WTC11 (cell line): Measurements from ENCODE around the gene ANKRD11. TPM values are rescaled to one million over a fixed set of nuclear protein-coding genes. Genes with fewer than 3 reads are reported as not detected.
"Not testable (repeated sequence)": the region's sequence is repeated elsewhere in the genome, so short reads cannot be mapped to it uniquely, and the experiment has no call there.

Source experiments
- ATAC-seq: fragments of 200-7000 bp; cut with Tn5 transposase; 2 replicates; pipeline ENCODE4 v1.10.0; 2021; ENCODE audit warnings: mild to moderate bottlenecking, moderate library complexity
- CTCF ChIA-PET: fragments of 300-600 bp; sonication (Branson Sonifier 250); formaldehyde crosslinking; loops from one replicate; lab custom pipeline; 2021; ENCODE audit warnings: antibody characterized with exemption; lab: Charles Lee
- POLR2A ChIA-PET: fragments of 350-600 bp; sonication (Branson Sonifier 250); formaldehyde crosslinking; loops from one replicate; lab custom pipeline; 2021; ENCODE audit warnings: antibody characterized with exemption; lab: Charles Lee
- DNase-seq: peaks from one replicate; pipeline ENCODE4 v3.0.0; 2021; ENCODE audit warnings: low spot score
- H3K27ac Mint-ChIP-seq: 2 replicates; pipeline ENCODE4 v1.8.0; 2021; ENCODE audit warnings: mixed read lengths
- H3K27me3 Mint-ChIP-seq: 2 replicates; pipeline ENCODE4 v1.8.0; 2021; ENCODE audit warnings: low read depth, mild to moderate bottlenecking, moderate library complexity, mixed read lengths
- H3K36me3 Mint-ChIP-seq: 2 replicates; pipeline ENCODE4 v1.8.0; 2021; ENCODE audit warnings: mixed read lengths
- H3K4me1 Mint-ChIP-seq: 2 replicates; pipeline ENCODE4 v1.8.0; 2022; ENCODE audit warnings: mixed read lengths
- H3K4me3 Mint-ChIP-seq: 2 replicates; pipeline ENCODE4 v1.8.0; 2021; ENCODE audit warnings: mild to moderate bottlenecking, moderate library complexity, mixed read lengths
- H3K9me3 Mint-ChIP-seq: 2 replicates; pipeline ENCODE4 v1.8.0; 2021; ENCODE audit warnings: mixed read lengths
- ESRRA ChIP-seq: sonication (generic); formaldehyde crosslinking; IDR thresholded peaks from 2 replicates; pipeline ENCODE4 v1.8.1; 2022; ENCODE audit warnings: mild to moderate bottlenecking, missing genetic modification reagents, borderline replicate concordance
- FOXJ3 ChIP-seq: sonication (generic); formaldehyde crosslinking; IDR thresholded peaks from 2 replicates; pipeline ENCODE4 v1.9.0; 2021; ENCODE audit warnings: missing genetic modification reagents, mild to moderate bottlenecking, borderline replicate concordance
- FOXP1 ChIP-seq: sonication (generic); formaldehyde crosslinking; IDR thresholded peaks from 2 replicates; pipeline ENCODE4 v1.8.0; 2022; ENCODE audit warnings: missing genetic modification reagents, mild to moderate bottlenecking, moderate library complexity, borderline replicate concordance
- RELA ChIP-seq: sonication (generic); formaldehyde crosslinking; IDR thresholded peaks from 2 replicates; pipeline ENCODE4 v1.8.1; 2022; ENCODE audit warnings: missing genetic modification reagents, mild to moderate bottlenecking, borderline replicate concordance
- ZNF232 ChIP-seq: sonication (generic); formaldehyde crosslinking; IDR thresholded peaks from 2 replicates; pipeline ENCODE4 v1.8.0; 2022; ENCODE audit warnings: mild to moderate bottlenecking, missing genetic modification reagents
- ZNF263 ChIP-seq: sonication (generic); formaldehyde crosslinking; IDR thresholded peaks from 2 replicates; pipeline ENCODE4 v1.8.1; 2022; ENCODE audit warnings: low read depth, mild to moderate bottlenecking, moderate library complexity, missing genetic modification reagents
- total RNA-seq: library from RNA; stranded (reverse); gene quantifications from 3 replicates; pipeline ENCODE4 v1.2.3, GENCODE V29; 2021
- TF ChIP-seq, protein P1 (sequence below): sonication (generic); formaldehyde crosslinking; IDR thresholded peaks from 2 replicates; pipeline ENCODE4 v1.8.1; 2023; ENCODE audit warnings: mild to moderate bottlenecking, missing genetic modification reagents, borderline replicate concordance
- TF ChIP-seq, protein P2 (sequence below): sonication (generic); formaldehyde crosslinking; IDR thresholded peaks from 2 replicates; pipeline ENCODE4 v1.8.0; 2023; ENCODE audit warnings: missing genetic modification reagents, mild to moderate bottlenecking, borderline replicate concordance
- TF ChIP-seq, protein P3 (sequence below): fragments of 250-450 bp; sonication (Bioruptor Pico); IDR thresholded peaks from 2 replicates; pipeline ENCODE4 v1.9.0; 2021; ENCODE audit warnings: mild to moderate bottlenecking
- TF ChIP-seq, protein P4 (sequence below): fragments of 250-450 bp; sonication (Bioruptor Pico); conservative IDR thresholded peaks from 2 replicates; pipeline ENCODE4 v1.9.0; 2021; ENCODE audit warnings: mild to moderate bottlenecking
- TF ChIP-seq, protein P5 (sequence below): fragments of 250-450 bp; sonication (Bioruptor Pico); IDR thresholded peaks from 2 replicates; pipeline ENCODE4 v2.1.2; 2022; ENCODE audit warnings: mild to moderate bottlenecking, moderate library complexity
- TF ChIP-seq, protein P6 (sequence below): sonication (generic); formaldehyde crosslinking; IDR thresholded peaks from 2 replicates; pipeline ENCODE4 v1.8.0; 2022; ENCODE audit warnings: mild to moderate bottlenecking, missing genetic modification reagents
- TF ChIP-seq, protein P7 (sequence below): sonication (generic); formaldehyde crosslinking; IDR thresholded peaks from 2 replicates; pipeline ENCODE4 v1.8.0; 2023; ENCODE audit warnings: missing genetic modification reagents
- TF ChIP-seq, protein P8 (sequence below): fragments of 250-450 bp; sonication (Bioruptor Pico); IDR thresholded peaks from 2 replicates; pipeline ENCODE4 v1.9.0; 2021; ENCODE audit warnings: moderate library complexity, mild to moderate bottlenecking, inconsistent platforms, borderline replicate concordance

Gene ANKRD11
- total RNA-seq, 1 experiment from 2014 or later, result 184 TPM

DNA sequence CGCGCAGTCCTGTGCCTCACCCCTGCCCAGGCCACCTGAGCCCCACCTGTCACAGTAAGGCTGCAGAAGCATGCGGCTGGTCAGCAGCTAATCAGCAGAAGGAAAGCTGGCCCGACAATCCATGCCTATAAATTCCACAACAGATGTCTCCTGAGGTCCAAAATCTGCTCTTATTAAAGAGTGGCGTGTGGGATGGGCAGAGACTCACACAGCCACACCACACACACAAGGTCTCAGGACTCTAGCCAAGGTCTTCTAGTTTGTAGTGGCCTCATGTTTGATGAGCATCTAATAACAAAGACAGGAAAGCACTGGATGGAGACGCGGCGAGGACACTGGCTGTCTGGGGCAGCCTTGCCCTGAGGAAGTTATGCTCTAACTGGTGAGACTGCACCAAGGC, 55.9 kb downstream of the ANKRD11 start (continued):
- TF ChIP-seq, protein P1, sequence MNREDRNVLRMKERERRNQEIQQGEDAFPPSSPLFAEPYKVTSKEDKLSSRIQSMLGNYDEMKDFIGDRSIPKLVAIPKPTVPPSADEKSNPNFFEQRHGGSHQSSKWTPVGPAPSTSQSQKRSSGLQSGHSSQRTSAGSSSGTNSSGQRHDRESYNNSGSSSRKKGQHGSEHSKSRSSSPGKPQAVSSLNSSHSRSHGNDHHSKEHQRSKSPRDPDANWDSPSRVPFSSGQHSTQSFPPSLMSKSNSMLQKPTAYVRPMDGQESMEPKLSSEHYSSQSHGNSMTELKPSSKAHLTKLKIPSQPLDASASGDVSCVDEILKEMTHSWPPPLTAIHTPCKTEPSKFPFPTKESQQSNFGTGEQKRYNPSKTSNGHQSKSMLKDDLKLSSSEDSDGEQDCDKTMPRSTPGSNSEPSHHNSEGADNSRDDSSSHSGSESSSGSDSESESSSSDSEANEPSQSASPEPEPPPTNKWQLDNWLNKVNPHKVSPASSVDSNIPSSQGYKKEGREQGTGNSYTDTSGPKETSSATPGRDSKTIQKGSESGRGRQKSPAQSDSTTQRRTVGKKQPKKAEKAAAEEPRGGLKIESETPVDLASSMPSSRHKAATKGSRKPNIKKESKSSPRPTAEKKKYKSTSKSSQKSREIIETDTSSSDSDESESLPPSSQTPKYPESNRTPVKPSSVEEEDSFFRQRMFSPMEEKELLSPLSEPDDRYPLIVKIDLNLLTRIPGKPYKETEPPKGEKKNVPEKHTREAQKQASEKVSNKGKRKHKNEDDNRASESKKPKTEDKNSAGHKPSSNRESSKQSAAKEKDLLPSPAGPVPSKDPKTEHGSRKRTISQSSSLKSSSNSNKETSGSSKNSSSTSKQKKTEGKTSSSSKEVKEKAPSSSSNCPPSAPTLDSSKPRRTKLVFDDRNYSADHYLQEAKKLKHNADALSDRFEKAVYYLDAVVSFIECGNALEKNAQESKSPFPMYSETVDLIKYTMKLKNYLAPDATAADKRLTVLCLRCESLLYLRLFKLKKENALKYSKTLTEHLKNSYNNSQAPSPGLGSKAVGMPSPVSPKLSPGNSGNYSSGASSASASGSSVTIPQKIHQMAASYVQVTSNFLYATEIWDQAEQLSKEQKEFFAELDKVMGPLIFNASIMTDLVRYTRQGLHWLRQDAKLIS (CRISPR knock-in tag), result no peak
- TF ChIP-seq, protein P2, sequence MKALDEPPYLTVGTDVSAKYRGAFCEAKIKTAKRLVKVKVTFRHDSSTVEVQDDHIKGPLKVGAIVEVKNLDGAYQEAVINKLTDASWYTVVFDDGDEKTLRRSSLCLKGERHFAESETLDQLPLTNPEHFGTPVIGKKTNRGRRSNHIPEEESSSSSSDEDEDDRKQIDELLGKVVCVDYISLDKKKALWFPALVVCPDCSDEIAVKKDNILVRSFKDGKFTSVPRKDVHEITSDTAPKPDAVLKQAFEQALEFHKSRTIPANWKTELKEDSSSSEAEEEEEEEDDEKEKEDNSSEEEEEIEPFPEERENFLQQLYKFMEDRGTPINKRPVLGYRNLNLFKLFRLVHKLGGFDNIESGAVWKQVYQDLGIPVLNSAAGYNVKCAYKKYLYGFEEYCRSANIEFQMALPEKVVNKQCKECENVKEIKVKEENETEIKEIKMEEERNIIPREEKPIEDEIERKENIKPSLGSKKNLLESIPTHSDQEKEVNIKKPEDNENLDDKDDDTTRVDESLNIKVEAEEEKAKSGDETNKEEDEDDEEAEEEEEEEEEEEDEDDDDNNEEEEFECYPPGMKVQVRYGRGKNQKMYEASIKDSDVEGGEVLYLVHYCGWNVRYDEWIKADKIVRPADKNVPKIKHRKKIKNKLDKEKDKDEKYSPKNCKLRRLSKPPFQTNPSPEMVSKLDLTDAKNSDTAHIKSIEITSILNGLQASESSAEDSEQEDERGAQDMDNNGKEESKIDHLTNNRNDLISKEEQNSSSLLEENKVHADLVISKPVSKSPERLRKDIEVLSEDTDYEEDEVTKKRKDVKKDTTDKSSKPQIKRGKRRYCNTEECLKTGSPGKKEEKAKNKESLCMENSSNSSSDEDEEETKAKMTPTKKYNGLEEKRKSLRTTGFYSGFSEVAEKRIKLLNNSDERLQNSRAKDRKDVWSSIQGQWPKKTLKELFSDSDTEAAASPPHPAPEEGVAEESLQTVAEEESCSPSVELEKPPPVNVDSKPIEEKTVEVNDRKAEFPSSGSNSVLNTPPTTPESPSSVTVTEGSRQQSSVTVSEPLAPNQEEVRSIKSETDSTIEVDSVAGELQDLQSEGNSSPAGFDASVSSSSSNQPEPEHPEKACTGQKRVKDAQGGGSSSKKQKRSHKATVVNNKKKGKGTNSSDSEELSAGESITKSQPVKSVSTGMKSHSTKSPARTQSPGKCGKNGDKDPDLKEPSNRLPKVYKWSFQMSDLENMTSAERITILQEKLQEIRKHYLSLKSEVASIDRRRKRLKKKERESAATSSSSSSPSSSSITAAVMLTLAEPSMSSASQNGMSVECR, result no peak
- TF ChIP-seq, protein P3, sequence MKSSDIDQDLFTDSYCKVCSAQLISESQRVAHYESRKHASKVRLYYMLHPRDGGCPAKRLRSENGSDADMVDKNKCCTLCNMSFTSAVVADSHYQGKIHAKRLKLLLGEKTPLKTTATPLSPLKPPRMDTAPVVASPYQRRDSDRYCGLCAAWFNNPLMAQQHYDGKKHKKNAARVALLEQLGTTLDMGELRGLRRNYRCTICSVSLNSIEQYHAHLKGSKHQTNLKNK (CRISPR knock-in tag), result no peak
- TF ChIP-seq, protein P4, sequence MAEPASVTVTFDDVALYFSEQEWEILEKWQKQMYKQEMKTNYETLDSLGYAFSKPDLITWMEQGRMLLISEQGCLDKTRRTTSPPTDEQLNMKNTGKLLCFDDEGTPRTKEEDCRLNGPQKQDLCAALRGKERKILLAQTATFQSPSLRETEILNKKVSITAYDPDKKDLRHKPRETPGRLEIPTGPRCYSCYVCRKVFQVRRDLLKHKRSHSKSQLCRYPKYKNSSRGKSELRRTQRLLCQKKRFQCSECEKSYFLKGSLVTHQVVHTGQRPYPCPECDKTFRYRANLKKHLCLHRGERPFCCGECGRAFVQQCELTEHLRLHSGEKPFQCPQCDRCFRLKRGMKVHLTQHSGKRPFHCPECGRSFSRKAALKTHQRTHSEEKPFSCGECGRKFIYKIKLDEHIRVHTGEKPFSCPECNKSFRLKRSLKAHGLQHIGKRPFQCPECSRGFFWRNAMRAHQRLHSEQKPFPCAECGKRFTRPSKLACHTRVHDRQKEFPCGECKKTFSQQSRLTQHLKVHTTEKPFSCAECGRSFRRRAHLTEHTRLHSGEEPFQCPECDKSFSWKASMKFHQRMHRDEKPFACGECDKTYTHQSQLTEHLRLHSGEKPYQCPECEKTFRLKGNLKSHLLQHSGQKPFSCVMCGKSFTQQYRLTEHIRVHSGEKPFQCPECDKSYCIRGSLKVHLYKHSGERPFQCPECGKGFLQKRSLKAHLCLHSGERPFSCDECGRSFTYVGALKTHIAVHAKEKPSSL (CRISPR knock-in tag), result no peak
- TF ChIP-seq, protein P5, sequence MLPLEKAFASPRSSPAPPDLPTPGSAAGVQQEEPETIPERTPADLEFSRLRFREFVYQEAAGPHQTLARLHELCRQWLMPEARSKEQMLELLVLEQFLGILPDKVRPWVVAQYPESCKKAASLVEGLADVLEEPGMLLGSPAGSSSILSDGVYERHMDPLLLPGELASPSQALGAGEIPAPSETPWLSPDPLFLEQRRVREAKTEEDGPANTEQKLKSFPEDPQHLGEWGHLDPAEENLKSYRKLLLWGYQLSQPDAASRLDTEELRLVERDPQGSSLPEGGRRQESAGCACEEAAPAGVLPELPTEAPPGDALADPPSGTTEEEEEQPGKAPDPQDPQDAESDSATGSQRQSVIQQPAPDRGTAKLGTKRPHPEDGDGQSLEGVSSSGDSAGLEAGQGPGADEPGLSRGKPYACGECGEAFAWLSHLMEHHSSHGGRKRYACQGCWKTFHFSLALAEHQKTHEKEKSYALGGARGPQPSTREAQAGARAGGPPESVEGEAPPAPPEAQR (CRISPR knock-in tag), result no peak
- TF ChIP-seq FOXP1 (CRISPR knock-in tag), result no peak
- TF ChIP-seq, all 79 proteins: peak for 0

DNA sequence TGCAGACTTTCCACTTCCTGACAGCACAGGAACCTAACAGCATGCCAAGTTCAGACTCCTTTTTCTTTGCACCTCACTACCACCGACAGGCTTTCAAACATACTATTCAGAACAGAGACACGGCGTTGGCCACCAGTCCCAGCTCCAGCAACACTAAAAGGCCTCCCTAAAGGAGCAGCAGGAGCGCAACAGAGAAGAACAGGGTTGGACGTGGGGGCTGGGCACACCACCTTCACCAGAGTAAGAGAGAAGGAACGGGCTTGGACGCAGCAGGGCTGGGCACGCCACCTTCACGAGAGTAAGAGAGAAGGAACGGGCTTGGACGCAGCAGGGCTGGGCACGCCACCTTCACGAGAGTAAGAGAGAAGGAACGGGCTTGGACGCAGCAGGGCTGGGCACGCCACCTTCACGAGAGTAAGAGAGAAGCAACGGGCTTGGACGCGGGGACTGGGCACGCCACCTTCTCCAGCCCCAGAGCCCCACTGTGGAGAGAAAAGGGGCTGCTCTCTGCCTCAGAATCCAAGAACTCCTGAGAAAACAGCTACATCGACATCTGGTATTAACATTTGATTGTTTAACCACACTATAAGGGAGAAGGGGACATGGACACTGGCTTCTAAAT, 56.9 kb downstream of the ANKRD11 start:
- H3K27ac Mint-ChIP-seq, DNase-seq, ATAC-seq, H3K4me3 Mint-ChIP-seq, H3K9me3 Mint-ChIP-seq, POLR2A ChIA-PET, H3K27me3 Mint-ChIP-seq: not testable (repeated sequence)
- Mint-ChIP-seq H3K4me1 (peaks cover 28% of the 10 kb centered on the region), H3K36me3 (peaks cover 15% of the 10 kb centered on the region)
- CTCF ChIA-PET, result interaction anchor here (1.5 kb wide), 1 partner anchor 11 kb away, joined by 3 read pairs; no protein-coding TSS in a partner anchor

DNA sequence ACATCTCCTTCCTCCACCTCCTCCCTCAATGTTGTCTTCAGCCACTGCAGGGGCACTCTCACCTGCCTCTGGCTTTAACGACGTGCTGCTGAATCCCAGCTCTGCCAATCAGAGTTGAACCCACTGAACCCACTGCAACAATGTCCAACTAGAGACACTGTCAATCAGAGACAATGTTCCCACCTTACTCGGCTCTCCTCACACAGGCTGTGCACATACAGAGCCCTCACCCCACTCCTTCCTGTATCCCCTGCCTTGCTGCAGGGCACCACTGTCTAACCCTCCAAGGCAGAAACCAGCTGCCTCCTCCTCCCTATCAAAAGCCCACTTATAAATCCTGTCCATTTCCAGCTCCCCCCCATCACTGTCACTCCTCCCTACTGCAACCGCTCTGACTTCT, 58.7 kb downstream of the ANKRD11 start:
- peaks cover 15% of the 10 kb centered on the region for H3K36me3 Mint-ChIP-seq
- ChIA-PET POLR2A (interaction anchor here (1.3 kb wide), 1 partner anchor 43 kb away, joined by 4 read pairs; no protein-coding TSS in a partner anchor), CTCF (no interaction called here)
- no peaks in the 10 kb centered on the region for H3K27me3 Mint-ChIP-seq
- ATAC-seq (no peak), DNase-seq (no peak)
- peaks cover 21% of the 10 kb centered on the region for H3K4me1 Mint-ChIP-seq
- H3K4me3 Mint-ChIP-seq, result no peak overlapping the region
- peaks cover 8% of the 10 kb centered on the region for H3K9me3 Mint-ChIP-seq
- no peak overlapping the region for H3K27ac Mint-ChIP-seq
- TF ChIP-seq ESRRA (CRISPR knock-in tag) (no peak), ZNF263 (no peak), FOXJ3 (CRISPR knock-in tag) (no peak), RELA (CRISPR knock-in tag) (no peak), ZNF232 (CRISPR knock-in tag) (no peak)
- TF ChIP-seq, protein P6, sequence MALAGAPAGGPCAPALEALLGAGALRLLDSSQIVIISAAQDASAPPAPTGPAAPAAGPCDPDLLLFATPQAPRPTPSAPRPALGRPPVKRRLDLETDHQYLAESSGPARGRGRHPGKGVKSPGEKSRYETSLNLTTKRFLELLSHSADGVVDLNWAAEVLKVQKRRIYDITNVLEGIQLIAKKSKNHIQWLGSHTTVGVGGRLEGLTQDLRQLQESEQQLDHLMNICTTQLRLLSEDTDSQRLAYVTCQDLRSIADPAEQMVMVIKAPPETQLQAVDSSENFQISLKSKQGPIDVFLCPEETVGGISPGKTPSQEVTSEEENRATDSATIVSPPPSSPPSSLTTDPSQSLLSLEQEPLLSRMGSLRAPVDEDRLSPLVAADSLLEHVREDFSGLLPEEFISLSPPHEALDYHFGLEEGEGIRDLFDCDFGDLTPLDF (CRISPR knock-in tag), result no peak
- TF ChIP-seq, protein P7, sequence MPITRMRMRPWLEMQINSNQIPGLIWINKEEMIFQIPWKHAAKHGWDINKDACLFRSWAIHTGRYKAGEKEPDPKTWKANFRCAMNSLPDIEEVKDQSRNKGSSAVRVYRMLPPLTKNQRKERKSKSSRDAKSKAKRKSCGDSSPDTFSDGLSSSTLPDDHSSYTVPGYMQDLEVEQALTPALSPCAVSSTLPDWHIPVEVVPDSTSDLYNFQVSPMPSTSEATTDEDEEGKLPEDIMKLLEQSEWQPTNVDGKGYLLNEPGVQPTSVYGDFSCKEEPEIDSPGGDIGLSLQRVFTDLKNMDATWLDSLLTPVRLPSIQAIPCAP (CRISPR knock-in tag), result no peak
- TF ChIP-seq, protein P8, sequence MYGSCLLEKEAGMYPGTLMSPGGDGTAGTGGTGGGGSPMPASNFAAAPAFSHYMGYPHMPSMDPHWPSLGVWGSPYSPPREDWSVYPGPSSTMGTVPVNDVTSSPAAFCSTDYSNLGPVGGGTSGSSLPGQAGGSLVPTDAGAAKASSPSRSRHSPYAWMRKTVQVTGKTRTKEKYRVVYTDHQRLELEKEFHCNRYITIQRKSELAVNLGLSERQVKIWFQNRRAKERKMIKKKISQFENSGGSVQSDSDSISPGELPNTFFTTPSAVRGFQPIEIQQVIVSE (CRISPR knock-in tag), result no peak
